ENCODE results near the gene OTUB1.

The OTUB1 gene

DNA sequence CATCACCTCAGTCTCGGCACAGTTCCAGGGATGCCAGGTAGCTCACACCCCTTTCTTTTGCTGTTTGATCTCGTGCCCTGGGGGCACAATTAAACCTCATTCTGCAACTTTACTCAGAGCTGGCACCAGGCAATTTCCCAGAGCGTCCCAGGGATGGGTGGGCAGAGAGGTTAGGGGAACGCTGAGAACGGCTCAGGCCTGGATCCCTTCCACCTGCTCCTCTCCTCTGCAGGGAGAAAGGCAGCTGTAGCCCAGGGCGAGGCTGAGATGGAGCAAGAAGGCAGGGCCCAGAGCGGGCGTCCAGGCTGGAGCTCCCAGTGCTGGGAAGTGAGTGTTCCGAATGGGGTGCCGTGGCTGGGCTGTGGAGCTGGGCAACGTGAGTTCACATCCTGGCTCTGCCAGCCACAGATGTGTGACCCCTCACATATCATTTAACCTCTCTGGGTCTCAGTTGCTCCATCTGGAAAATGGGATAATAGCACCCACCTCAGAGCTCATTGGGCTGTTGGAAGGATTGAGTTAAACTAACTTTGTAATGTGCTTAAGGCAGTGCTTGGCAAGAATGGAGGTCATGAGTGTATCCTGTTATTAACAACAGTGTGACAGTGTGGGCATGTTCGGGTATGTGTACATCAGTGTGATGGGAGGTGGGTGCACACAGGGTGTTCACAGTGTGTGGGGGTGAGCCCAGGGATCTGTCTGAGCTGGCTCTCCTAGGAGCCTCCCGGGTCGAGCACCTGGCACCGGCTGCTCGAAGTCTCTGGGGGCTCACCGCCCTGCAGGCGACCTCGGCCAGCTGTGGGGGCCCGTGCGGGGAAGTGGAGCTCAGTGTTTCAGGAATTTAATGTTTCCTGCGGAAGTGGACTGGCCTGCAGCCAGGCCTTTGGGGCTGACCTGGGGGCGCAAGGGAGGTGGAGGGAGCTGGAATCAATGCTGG lies 15.5 kb downstream of the OTUB1 start:
- Histone ChIP-seq H3K9me2 (replicated peaks; ENCODE audit: insufficient read depth, low read length) (no peaks in the 10 kb centered on the region), H3K27me3 (ENCODE audit: low read length) (no peaks in the 10 kb centered on the region), H3K4me2 (ENCODE audit: low read depth, low read length, poor library complexity, severe bottlenecking) (no peak overlapping the region), H3K27ac (ENCODE audit: low read depth, low read length) (no peak overlapping the region), H2AFZ (ENCODE audit: low read depth, low read length, severe bottlenecking) (no peak overlapping the region), H3K9ac (ENCODE audit: low read length) (no peak overlapping the region), H3K4me3 (ENCODE audit: insufficient read depth, low read length, poor library complexity, severe bottlenecking) (no peak overlapping the region), H3K36me3 (ENCODE audit: low read length) (no peaks in the 10 kb centered on the region), H3K9me3 (ENCODE audit: insufficient read depth, low read length) (no peaks in the 10 kb centered on the region), H3F3A (ENCODE audit: insufficient read depth) (no peaks in the 10 kb centered on the region), H4K20me1 (ENCODE audit: low read depth, low read length) (no peaks in the 10 kb centered on the region), H3K79me2 (ENCODE audit: insufficient read depth, low read length) (no peaks in the 10 kb centered on the region)
- TF ChIP-seq CTCF (IDR thresholded peaks at IDR 0.05; ENCODE audit: insufficient read depth, low read length, poor library complexity, severe bottlenecking) (no peak), EZH2phosphoT487 (conservative IDR thresholded peaks at IDR 0.05; ENCODE audit: low read length) (no peak)

GRCh38 chr11:64003807-64004589 lies 17.8 kb downstream of the OTUB1 start:
- no peaks in the 10 kb centered on the region for H4K20me1 ChIP-seq (ENCODE audit: low read depth, low read length)
- H3K9ac ChIP-seq (ENCODE audit: low read length): no peak overlapping the region
- no peaks in the 10 kb centered on the region for H3K36me3 ChIP-seq (ENCODE audit: low read length)
- no peaks in the 10 kb centered on the region for H3F3A ChIP-seq (ENCODE audit: insufficient read depth)
- H3K27ac ChIP-seq (ENCODE audit: low read depth, low read length): no peak overlapping the region
- H3K9me2 ChIP-seq (replicated peaks; ENCODE audit: insufficient read depth, low read length): no peaks in the 10 kb centered on the region
- H3K27me3 ChIP-seq (ENCODE audit: low read length): no peaks in the 10 kb centered on the region
- H3K9me3 ChIP-seq (ENCODE audit: insufficient read depth, low read length): no peaks in the 10 kb centered on the region
- H3K4me2 ChIP-seq (ENCODE audit: low read depth, low read length, poor library complexity, severe bottlenecking): no peak overlapping the region
- TF ChIP-seq EZH2phosphoT487 (conservative IDR thresholded peaks at IDR 0.05; ENCODE audit: low read length): no peak
- TF ChIP-seq CTCF (IDR thresholded peaks at IDR 0.05; ENCODE audit: insufficient read depth, low read length, poor library complexity, severe bottlenecking): no peak
- H3K79me2 ChIP-seq (ENCODE audit: insufficient read depth, low read length): no peaks in the 10 kb centered on the region
- H2AFZ ChIP-seq (ENCODE audit: low read depth, low read length, severe bottlenecking): no peak overlapping the region
- H3K4me3 ChIP-seq (ENCODE audit: insufficient read depth, low read length, poor library complexity, severe bottlenecking): no peak overlapping the region

DNA sequence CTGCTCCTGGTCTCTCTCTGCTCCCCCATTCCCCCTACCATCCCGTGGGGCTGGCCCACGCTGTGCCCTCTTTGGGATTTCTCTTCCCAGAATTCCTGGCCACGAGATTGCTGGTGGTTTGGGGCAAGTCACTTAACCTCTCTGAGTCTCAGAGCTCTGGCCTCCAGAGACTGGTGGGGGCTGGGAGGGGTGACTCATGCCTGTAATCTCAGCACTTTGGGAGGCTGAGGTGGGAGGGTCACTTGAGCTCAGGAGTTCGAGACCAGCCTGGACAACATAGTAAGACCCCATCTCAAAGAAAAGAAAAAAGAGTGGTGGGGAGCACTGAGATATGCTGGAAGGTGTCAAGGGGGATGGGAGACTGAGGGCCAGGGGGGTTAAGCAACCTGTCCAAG lies 18.3 kb downstream of the OTUB1 start:
- TF ChIP-seq EZH2phosphoT487 (conservative IDR thresholded peaks at IDR 0.05; ENCODE audit: low read length) (no peak), CTCF (IDR thresholded peaks at IDR 0.05; ENCODE audit: insufficient read depth, low read length, poor library complexity, severe bottlenecking) (no peak)
- Histone ChIP-seq H3K36me3 (ENCODE audit: low read length) (no peaks in the 10 kb centered on the region), H3K27ac (ENCODE audit: low read depth, low read length) (no peak overlapping the region), H3K4me3 (ENCODE audit: insufficient read depth, low read length, poor library complexity, severe bottlenecking) (no peak overlapping the region), H2AFZ (ENCODE audit: low read depth, low read length, severe bottlenecking) (no peak overlapping the region), H3K9ac (ENCODE audit: low read length) (no peak overlapping the region), H3K9me3 (ENCODE audit: insufficient read depth, low read length) (no peaks in the 10 kb centered on the region), H3K9me2 (replicated peaks; ENCODE audit: insufficient read depth, low read length) (no peaks in the 10 kb centered on the region), H3F3A (ENCODE audit: insufficient read depth) (no peaks in the 10 kb centered on the region), H3K79me2 (ENCODE audit: insufficient read depth, low read length) (no peaks in the 10 kb centered on the region), H3K27me3 (ENCODE audit: low read length) (no peaks in the 10 kb centered on the region), H4K20me1 (ENCODE audit: low read depth, low read length) (no peaks in the 10 kb centered on the region), H3K4me2 (ENCODE audit: low read depth, low read length, poor library complexity, severe bottlenecking) (no peak overlapping the region)

All from SU-DHL-6 (cell line).